Activated CD4-positive, alpha-beta memory T cell treated with anti-CD3 and anti-CD28 coated beads for 36 hours (primary cell): ENCODE measurements around the gene GRB7. TPM values are rescaled to one million over a fixed set of nuclear protein-coding genes. Genes with fewer than 3 reads are reported as not detected.
"Not testable (repeated sequence)": the region's sequence is repeated elsewhere in the genome, so short reads cannot be mapped to it uniquely, and the experiment has no call there.

Source experiments
- CTCF ChIA-PET: fragments of 350-600 bp; sonication (Branson Sonifier 250); formaldehyde crosslinking; loops from one replicate; lab custom pipeline; 2021; ENCODE audit warnings: antibody characterized with exemption, inconsistent platforms; lab: Charles Lee
- POLR2A ChIA-PET: fragments of 350-600 bp; sonication (Branson Sonifier 250); formaldehyde crosslinking; loops from one replicate; lab custom pipeline; 2021; ENCODE audit warnings: antibody characterized with exemption; lab: Charles Lee
- DNase-seq: peaks from one replicate; pipeline ENCODE4 v3.0.0-alpha.2; 2020
- H3K27ac Mint-ChIP-seq: one replicate; pipeline ENCODE4 v1.8.0; 2021; ENCODE audit warnings: mixed read lengths
- H3K27me3 Mint-ChIP-seq: one replicate; pipeline ENCODE4 v1.8.0; 2021; ENCODE audit warnings: mixed read lengths
- H3K36me3 Mint-ChIP-seq: one replicate; pipeline ENCODE4 v1.8.0; 2021; ENCODE audit warnings: mixed read lengths
- H3K4me1 Mint-ChIP-seq: one replicate; pipeline ENCODE4 v1.8.0; 2021; ENCODE audit warnings: low read depth, mixed read lengths
- H3K4me3 Mint-ChIP-seq: one replicate; pipeline ENCODE4 v1.8.0; 2021; ENCODE audit warnings: mild to moderate bottlenecking, mixed read lengths
- H3K9me3 Mint-ChIP-seq: one replicate; pipeline ENCODE4 v1.8.0; 2021; ENCODE audit warnings: mixed read lengths
- intact Hi-C: fragments of 100-400 bp; cut with micrococcal nuclease; formaldehyde crosslinking; loops from one replicate; pipeline ENCODE4 v1.15.1; 2023
- total RNA-seq, 2 experiments: library from RNA; stranded (reverse); gene quantifications; one replicate each; pipeline ENCODE4 v1.2.3, GENCODE V29; 2021

GRB7 gene
- 1 to 10 TPM in 1 of 2 experiments, under 1 TPM in 1; 0.34 to 1.2 TPM for total RNA-seq

GRCh38 chr17:39737760-39738567 lies at the start of gene GRB7:
Gene GRB7, plus strand, starts transcription at chr17:39737938. Its CDS starts 4,364 bp downstream, at chr17:39742302.
- Mint-ChIP-seq H3K27ac (no peak within 1 kb of the TSS), H3K4me1 (peaks cover 14% of the 10 kb centered on the region), H3K9me3 (no peaks in the 10 kb centered on the region), H3K27me3 (peaks cover 16% of the 10 kb centered on the region), H3K4me3 (peak within 1 kb of the TSS; percentile 61), H3K36me3 (no peaks in the 10 kb centered on the region)
- intact Hi-C loops = no loop called here
- DNase-seq = no peak
- ChIA-PET CTCF (no interaction called here), POLR2A (no interaction called here)

- peaks cover 18% of the 10 kb centered on the region for H3K4me1 Mint-ChIP-seq
- H3K27ac Mint-ChIP-seq = peak overlapping the region; percentile 84
- intact Hi-C loops = loop anchor here (5.0 kb wide), 4 partner anchors 44 to 179 kb away; partner anchors contain the start of genes MIEN1, STARD3 and ZPBP2
- H3K4me3 Mint-ChIP-seq = peak overlapping the region; percentile 92
- H3K36me3 Mint-ChIP-seq = peaks cover 4% of the 10 kb centered on the region
- no peaks in the 10 kb centered on the region for H3K9me3 Mint-ChIP-seq
- ChIA-PET CTCF (interaction anchor here (1.0 to 3.0 kb wide), 8 partner anchors 10 to 292 kb away, joined by 3 to 12 read pairs (median 4); partner anchors contain the start of genes MIEN1 and PSMD3), POLR2A (interaction anchor here (1.0 to 1.8 kb wide), 4 partner anchors 11 to 41 kb away, joined by 4 to 8 read pairs (median 6); no protein-coding TSS in a partner anchor)
- peak; percentile 19 for DNase-seq
- no peaks in the 10 kb centered on the region for H3K27me3 Mint-ChIP-seq
These were observed 49.3 kb upstream of the GRB7 start for GRCh38 chr17:39688475-39688835.

GRCh38 chr17:39688945-39689344 lies 48.8 kb upstream of the GRB7 start:
- peaks cover 18% of the 10 kb centered on the region for H3K4me1 Mint-ChIP-seq
- H3K9me3 Mint-ChIP-seq = no peaks in the 10 kb centered on the region
- intact Hi-C loops = loop anchor here (5.0 kb wide), 4 partner anchors 43 to 178 kb away; partner anchors contain the start of genes MIEN1, STARD3 and ZPBP2
- peaks cover 2% of the 10 kb centered on the region for H3K36me3 Mint-ChIP-seq
- ChIA-PET POLR2A (interaction anchor here (1.8 kb wide), 1 partner anchor 11 kb away, joined by 8 read pairs; no protein-coding TSS in a partner anchor), CTCF (interaction anchor here (0.8 to 3.0 kb wide), 4 partner anchors 12 to 67 kb away, joined by 3 to 12 read pairs (median 10); partner anchors contain the start of gene MIEN1)
- peak overlapping the region; percentile 92 for H3K4me3 Mint-ChIP-seq
- peak overlapping the region; percentile 84 for H3K27ac Mint-ChIP-seq
- no peaks in the 10 kb centered on the region for H3K27me3 Mint-ChIP-seq
- no peak for DNase-seq

- no peaks in the 10 kb centered on the region for H3K9me3 Mint-ChIP-seq
- POLR2A ChIA-PET = no interaction called here
- H3K4me1 Mint-ChIP-seq = peaks cover 2% of the 10 kb centered on the region
- no peak for DNase-seq
- CTCF ChIA-PET = interaction anchor here (1.6 kb wide), 1 partner anchor 36 kb away, joined by 3 read pairs; the partner anchor contains the start of gene MIEN1
- peaks cover 10% of the 10 kb centered on the region for H3K27me3 Mint-ChIP-seq
- H3K36me3 Mint-ChIP-seq = no peaks in the 10 kb centered on the region
- no peak overlapping the region for H3K4me3 Mint-ChIP-seq
- H3K27ac Mint-ChIP-seq = no peak overlapping the region
- intact Hi-C loops = no loop called here
These were observed 43.1 kb upstream of the GRB7 start for GRCh38 chr17:39694593-39694992.

DNA sequence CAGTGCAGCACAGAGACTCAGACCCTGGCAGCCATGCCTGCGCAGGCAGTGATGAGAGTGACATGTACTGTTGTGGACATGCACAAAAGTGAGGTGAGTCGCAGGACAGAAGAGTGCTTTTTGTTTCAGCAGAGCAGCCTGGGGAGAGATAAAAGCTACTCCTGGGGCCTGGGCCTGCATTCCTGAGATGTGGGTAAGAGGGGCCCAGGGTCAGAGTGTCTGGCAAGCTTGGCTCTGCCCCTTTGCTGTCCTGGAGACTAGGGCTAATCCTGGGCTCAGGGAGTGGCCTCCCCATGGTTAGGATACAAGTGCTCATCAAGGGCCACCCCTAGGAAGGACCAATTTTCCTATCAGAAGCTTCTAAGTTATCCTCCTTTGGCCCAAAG lies 42.7 kb upstream of the GRB7 start:
- peaks cover 4% of the 10 kb centered on the region for H3K4me1 Mint-ChIP-seq
- peaks cover 13% of the 10 kb centered on the region for H3K27me3 Mint-ChIP-seq
- H3K36me3 Mint-ChIP-seq = no peaks in the 10 kb centered on the region
- H3K4me3 Mint-ChIP-seq = no peak overlapping the region
- intact Hi-C loops = no loop called here
- ChIA-PET CTCF (interaction anchor here (1.6 kb wide), 2 partner anchors 35 to 41 kb away, joined by 3 to 8 read pairs; partner anchors contain the start of gene MIEN1), POLR2A (no interaction called here)
- H3K27ac Mint-ChIP-seq = no peak overlapping the region
- H3K9me3 Mint-ChIP-seq = no peaks in the 10 kb centered on the region
- DNase-seq = no peak

GRCh38 chr17:39696731-39697130 lies 41.0 kb upstream of the GRB7 start:
- H3K36me3 Mint-ChIP-seq = no peaks in the 10 kb centered on the region
- no peak overlapping the region for H3K4me3 Mint-ChIP-seq
- POLR2A ChIA-PET = no interaction called here
- CTCF ChIA-PET = interaction anchor here (0.6 to 1.6 kb wide), 4 partner anchors 28 to 75 kb away, joined by 3 to 8 read pairs (median 4); no protein-coding TSS in a partner anchor
- no peaks in the 10 kb centered on the region for H3K9me3 Mint-ChIP-seq
- no peak overlapping the region for H3K27ac Mint-ChIP-seq
- peaks cover 24% of the 10 kb centered on the region for H3K27me3 Mint-ChIP-seq
- H3K4me1 Mint-ChIP-seq = peaks cover 6% of the 10 kb centered on the region
- no peak for DNase-seq
- intact Hi-C loops = no loop called here

GRCh38 chr17:39697961-39698360 lies 39.8 kb upstream of the GRB7 start:
- DNase-seq = no peak
- Mint-ChIP-seq H3K9me3 (no peaks in the 10 kb centered on the region), H3K27ac (no peak overlapping the region), H3K4me1 (peaks cover 6% of the 10 kb centered on the region), H3K36me3 (no peaks in the 10 kb centered on the region), H3K4me3 (no peak overlapping the region), H3K27me3 (peaks cover 26% of the 10 kb centered on the region)
- ChIA-PET CTCF (no interaction called here), POLR2A (no interaction called here)
- intact Hi-C loops = no loop called here

DNA sequence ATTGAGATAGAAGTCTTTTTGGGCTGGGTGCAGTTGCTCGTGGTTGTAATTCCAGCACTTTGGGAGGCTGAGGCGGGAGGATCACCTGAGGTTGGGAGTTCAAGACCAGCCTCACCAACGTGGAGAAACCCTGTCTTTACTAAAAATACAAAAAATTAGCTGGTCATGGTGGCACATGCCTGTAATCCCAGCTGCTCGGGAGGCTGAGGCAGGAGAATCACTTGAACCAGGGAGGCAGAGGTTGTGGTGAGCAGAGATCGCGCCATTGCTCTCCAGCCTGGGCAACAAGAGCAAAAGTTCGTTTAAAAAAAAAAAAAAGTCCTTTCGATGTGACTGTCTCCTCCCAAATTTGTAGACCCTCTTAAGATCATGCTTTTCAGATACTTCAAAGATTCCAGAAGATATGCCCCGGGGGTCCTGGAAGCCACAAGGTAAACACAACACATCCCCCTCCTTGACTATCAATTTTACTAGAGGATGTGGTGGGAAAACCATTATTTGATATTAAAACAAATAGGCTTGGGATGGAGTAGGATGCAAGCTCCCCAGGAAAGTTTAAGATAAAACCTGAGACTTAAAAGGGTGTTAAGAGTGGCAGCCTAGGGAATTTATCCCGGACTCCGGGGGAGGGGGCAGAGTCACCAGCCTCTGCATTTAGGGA lies 38.5 kb upstream of the GRB7 start:
- H3K4me1 Mint-ChIP-seq = not testable (repeated sequence)

GRCh38 chr17:39699818-39700147 lies 38.0 kb upstream of the GRB7 start, which contains the start of gene ERBB2:
Gene ERBB2, plus strand, starts transcription at chr17:39700064. Its CDS starts 175 bp downstream, at chr17:39700239.
- CTCF ChIA-PET = interaction anchor here (1.1 to 1.8 kb wide), 3 partner anchors 45 to 78 kb away, joined by 3 to 4 read pairs (median 4); no protein-coding TSS in a partner anchor

More for the DNA sequence above, 38.5 kb upstream of the GRB7 start:
- DNase-seq, POLR2A ChIA-PET, H3K9me3 Mint-ChIP-seq, H3K36me3 Mint-ChIP-seq, intact Hi-C loops, H3K27ac Mint-ChIP-seq, H3K4me3 Mint-ChIP-seq: not testable (repeated sequence)
- H3K27me3 Mint-ChIP-seq = peaks cover 26% of the 10 kb centered on the region
- CTCF ChIA-PET = interaction anchor here (1.1 to 1.8 kb wide), 3 partner anchors 44 to 78 kb away, joined by 3 to 4 read pairs (median 4); no protein-coding TSS in a partner anchor

DNA sequence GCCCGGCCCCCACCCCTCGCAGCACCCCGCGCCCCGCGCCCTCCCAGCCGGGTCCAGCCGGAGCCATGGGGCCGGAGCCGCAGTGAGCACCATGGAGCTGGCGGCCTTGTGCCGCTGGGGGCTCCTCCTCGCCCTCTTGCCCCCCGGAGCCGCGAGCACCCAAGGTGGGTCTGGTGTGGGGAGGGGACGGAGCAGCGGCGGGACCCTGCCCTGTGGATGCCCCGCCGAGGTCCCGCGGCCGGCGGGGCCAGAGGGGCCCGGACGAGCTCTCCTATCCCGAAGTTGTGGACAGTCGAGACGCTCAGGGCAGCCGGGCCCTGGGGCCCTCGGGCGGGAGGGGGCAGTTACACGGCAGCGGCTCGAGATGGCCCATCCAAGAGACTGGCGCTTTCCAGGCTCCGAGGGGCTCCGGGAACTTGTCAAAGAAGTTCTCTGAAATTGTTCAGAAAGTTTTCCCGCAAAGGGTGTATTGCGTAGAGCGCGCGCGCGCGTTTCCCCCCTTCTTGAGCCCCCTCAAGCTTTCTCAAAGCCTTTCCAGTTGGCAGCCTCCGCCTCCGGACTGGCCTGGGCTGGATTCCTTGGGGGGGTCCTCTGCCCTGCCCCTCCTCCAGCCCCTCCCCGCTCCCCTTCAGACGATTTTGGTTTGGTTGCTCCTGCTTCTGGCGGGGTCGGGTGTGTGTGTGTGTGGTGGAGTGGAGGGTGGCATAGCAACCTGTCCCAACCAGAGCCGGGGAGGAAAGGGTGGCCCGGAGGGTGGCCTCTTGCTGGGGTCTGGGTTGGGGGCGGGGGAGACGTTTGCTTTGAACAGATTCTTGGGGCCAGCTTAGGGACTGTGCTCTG lies 37.4 kb upstream of the GRB7 start:
- H3K36me3 Mint-ChIP-seq = no peaks in the 10 kb centered on the region
- CTCF ChIA-PET = interaction anchor here (0.7 to 1.8 kb wide), 5 partner anchors 11 to 79 kb away, joined by 3 to 5 read pairs (median 4); partner anchors contain the start of gene MIEN1
- no peak for DNase-seq
- POLR2A ChIA-PET = interaction anchor here (0.5 kb wide), 1 partner anchor 519 kb away, joined by 3 read pairs; the partner anchor contains the start of gene WIPF2
- H3K27me3 Mint-ChIP-seq = peaks cover 26% of the 10 kb centered on the region
- H3K27ac Mint-ChIP-seq = no peak overlapping the region
- H3K9me3 Mint-ChIP-seq = no peaks in the 10 kb centered on the region
- intact Hi-C loops = no loop called here
- no peak overlapping the region for H3K4me3 Mint-ChIP-seq
- peaks cover 6% of the 10 kb centered on the region for H3K4me1 Mint-ChIP-seq

More at GRCh38 chr17:39699818-39700147, 38.0 kb upstream of the GRB7 start, which contains the start of gene ERBB2:
- no peaks in the 10 kb centered on the region for H3K36me3 Mint-ChIP-seq
- H3K4me1 Mint-ChIP-seq = peaks cover 6% of the 10 kb centered on the region
- no peak for DNase-seq
- no peaks in the 10 kb centered on the region for H3K9me3 Mint-ChIP-seq
- intact Hi-C loops = no loop called here
- no peak within 1 kb of the TSS for H3K4me3 Mint-ChIP-seq
- H3K27me3 Mint-ChIP-seq = peaks cover 26% of the 10 kb centered on the region
- POLR2A ChIA-PET = interaction anchor here (0.5 kb wide), 1 partner anchor 520 kb away, joined by 3 read pairs; the partner anchor contains the start of gene WIPF2
- H3K27ac Mint-ChIP-seq = no peak within 1 kb of the TSS
